Activated CD4-positive, alpha-beta T cell treated with anti-CD3 and anti-CD28 coated beads, Interleukin-2, amount 50 U/mL, for 4 hours (primary cell): ENCODE results near the gene ATP6V1E1.
"Not testable (repeated sequence)": the region's sequence is repeated elsewhere in the genome, so short reads cannot be mapped to it uniquely, and the experiment has no call there.

Experiments
- DNase-seq, 2 experiments: peaks; one replicate each; pipeline ENCODE4 v3.0.0-alpha.2; 2020

ATP6V1E1 gene

DNA sequence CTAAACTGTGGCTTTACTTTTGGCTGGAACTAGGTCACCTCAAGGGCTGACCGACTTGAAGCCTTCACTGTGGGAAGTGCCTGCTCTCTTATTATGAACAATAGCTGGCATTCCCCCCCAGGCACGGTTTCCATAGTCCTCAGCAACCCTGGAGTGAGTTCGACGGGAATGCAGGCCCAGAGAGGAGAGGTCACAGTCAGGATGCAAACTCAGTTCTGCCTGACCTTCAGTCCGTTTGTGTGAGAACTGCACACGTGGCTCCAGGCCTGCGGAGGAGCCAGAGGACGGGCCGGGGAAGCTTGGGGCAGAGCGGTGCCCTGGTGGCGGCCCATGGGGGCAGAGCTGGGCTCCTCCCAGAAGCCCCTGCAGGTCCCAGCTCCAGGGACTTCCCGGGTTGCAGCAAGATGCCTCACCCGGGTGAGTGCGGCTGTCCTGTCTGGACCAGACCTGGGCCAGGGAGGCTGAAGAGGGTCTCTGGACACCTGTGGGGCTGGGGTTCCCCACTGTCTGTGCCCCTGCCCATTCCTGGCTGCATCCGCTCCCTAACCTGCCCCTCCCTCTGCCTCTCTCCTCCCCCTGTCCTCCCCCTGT, 48.0 kb downstream of the ATP6V1E1 start:
- DNase-seq: no peak

DNA sequence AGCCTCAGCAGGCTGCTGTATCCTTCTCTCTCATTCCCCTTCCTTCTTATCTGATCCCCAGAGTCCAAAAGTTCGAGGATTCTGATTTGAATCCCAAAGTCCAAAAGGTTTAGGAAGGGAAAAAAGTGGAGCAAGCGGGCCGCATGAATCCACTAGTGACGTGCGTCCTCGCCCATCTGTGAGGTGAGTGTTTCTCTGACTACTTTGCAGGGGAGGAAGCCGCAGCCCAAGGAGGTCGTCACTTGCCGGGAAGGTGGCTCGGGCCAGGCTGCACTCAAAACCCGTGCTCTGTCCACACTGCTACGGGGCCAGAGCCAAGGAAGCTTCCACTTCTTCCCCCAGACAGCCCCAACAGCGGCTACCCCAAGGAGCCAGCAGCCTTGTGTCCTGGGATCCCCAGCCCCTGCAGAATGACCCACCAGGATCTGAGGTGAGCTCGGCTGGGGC, 49.0 kb downstream of the ATP6V1E1 start:
- DNase-seq: no peak

DNA sequence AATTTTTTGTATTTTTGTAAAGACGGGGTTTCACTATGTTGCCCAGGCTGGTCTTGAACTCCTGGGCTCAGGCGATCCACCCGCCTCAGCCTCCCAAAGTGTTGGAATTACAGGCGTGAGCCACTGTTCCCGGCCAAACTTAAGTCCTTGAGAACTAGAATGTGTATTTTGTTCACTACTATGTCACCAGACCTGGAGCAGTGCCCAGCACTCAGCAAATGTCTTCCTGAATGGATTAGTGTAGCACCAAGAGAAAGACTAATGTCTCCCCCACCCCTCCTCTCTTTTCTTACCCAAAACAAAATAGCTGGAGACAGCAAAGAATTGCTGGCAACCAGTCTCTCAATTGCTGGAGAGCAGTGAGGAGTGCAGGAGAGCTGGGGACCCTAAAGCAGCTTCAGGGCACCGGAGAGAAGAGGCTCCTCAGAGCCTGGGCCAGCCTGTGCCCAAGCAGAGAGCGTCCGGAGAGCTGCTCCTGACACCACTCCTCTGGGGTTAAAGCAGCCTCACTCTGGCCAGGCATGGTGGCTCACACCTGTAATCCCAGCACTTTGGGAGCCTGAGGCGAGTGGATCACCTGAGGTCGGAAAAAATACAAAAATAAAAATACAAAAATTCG, 50.3 kb downstream of the ATP6V1E1 start:
- DNase-seq: no peak

DNA sequence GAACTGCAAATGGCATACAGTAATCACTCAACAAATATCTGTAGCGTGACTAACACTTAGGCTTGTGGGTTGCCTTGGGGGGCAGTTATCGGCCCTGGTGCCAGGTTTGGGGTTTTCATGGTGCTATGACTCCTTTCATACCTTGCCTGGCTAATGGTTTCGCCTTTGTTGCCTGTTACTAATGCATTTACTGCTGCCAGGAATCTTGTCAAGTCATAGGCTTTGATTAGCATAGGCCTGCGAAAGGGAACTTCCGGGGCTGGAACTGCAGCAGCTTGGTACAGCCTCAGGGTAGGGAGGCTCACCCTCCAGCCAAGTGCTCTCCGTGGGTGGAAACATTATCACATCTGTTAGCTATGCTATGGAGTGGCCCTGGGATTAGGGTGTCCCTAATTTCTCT, 52.1 kb downstream of the ATP6V1E1 start:
- DNase-seq: no peak

- DNase-seq: no peak
Measured at GRCh38 chr22:17575681-17576080, 52.9 kb downstream of the ATP6V1E1 start.

- no peak for DNase-seq
Measured at GRCh38 chr22:17575151-17575550, 53.4 kb downstream of the ATP6V1E1 start.

DNA sequence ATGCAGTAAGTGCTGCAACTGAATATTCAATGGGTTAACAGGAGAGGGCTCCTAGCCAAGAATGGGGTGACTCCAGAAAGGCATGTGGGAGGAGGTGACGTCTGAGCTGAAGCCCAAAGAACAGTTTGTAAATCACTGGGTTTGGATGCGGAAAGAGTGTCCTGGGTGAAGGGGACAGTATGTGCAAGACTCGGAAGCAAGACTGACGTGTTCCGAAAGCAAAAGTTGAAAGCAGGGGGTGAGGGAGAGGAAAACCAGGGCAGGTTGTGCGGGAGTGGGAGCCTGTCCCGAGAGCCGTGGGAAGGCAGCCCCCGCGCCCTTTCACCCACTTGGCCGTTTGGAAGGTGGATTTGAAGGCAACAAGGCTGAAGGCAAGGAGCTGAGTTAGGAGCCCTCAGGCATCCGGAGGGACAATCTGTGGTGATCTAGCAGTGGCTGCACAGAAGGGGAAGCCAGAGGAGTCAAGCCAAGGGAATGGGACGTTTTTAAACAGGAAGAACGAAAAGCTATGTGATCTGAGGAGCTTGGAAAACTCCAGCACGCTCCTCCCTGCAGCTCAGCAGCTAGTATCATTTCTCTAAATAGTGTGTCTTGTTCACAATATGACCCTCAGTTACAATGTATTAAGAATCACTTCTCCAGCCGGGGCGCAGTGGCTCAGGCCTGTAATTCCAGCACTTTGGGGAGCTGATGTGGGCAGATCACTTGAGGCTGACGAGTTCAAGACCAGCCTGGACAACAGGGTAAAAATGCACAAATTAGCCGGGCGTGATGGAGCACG, 57.5 kb downstream of the ATP6V1E1 start:
- DNase-seq: no peak

- no peak for DNase-seq
Measured at GRCh38 chr22:17569971-17570511, 58.5 kb downstream of the ATP6V1E1 start.

DNA sequence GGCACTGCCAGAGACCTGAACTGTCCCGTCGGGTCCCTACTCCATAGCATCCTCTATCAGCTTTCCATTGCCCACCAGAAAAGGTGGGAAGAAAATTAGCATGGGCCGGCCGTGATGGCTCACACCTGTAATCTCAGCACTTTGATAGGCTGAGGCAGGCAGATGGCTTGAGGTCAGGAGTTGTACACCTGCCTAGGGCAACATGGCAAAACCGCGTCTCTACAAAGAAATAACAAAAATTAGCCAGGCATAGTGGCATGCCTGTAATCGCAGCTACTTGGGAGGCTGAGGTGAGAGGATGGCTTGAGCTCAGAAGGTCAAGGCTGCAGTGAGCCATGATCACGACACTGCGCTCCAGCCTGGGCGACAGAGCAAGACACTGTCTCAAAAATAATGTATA, 61.8 kb downstream of the ATP6V1E1 start:
- no peak for DNase-seq

DNA sequence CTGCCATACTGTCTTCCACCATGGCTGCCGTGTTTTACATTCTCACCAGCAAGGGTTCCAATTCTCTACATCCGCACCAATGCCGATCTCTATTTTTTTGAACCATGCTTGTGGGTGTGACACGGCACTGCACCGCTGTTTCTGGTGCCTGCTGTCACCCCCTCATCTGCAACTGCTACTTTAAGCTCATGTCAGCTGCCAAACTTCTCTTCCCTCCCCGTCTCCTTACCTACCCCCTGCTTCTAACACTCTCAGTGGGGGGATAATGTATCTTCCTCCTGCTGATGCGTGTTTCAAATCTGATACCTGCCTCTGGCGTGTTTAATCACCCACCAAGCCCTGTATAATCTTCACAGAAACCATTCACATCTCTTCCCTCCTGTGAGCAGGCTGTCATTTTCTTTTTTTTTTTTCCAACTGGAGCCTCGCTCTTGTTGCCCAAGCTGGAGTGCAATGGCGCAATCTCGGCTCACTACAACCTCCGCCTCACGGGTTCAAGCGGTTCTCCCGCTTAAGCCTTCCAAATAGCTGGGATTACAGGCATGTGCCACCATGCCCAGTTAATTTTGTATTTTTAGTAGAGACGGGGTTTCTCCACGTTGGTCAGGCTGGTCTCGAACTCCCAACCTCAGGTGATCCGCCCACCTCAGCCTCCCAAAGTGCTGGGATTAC, 62.4 kb downstream of the ATP6V1E1 start:
- DNase-seq: not testable (repeated sequence)

GRCh38 chr22:17563936-17564391, 64.6 kb downstream of the ATP6V1E1 start:
- DNase-seq: no peak

GRCh38 chr22:17562906-17563870, 65.4 kb downstream of the ATP6V1E1 start, which contains the start of gene SLC25A18:
TSS of gene SLC25A18 (plus strand) at chr22:17563498. CDS start at chr22:17579945, 16,447 bp downstream.
- DNase-seq: no peak

DNA sequence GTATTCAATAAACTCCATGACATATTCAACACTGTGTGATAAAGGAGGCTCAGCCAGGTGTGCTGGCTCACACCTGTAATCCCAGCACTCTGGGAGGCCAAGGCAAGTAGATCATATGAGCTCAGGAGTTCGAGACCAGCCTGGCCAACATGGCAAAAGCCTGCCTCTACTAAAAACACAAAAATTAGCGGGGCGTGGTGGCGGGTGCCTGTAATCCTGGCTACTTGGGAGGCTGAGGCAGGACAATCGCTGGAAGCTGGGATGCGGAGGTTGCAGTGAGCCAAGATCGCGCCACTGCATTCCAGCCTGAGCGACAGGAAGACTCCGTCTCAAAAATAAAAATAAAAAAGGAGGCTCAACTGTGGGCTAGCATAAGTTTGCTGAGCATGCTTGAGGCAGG, 69.4 kb downstream of the ATP6V1E1 start:
- no peak for DNase-seq

DNA sequence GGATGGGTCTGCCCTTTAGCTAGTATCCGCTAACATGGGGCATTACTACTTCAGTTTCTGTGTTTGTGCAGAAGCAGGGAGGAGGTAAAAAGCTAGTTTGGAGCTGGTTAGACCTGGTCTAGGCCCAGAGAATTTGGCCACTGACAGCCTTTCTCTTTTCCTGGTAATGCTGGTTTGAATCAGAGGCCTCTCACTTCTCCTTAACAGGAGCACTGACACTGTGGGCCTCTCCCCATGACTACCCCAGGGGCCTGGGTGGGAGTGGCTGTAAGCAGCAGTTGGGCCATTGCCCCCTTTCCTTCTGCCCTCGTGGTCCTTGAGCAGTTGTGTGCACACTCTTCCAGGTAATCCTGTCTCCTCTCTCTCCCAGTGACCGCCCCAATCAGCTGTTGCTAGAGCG, 73.7 kb downstream of the ATP6V1E1 start:
- no peak for DNase-seq

DNA sequence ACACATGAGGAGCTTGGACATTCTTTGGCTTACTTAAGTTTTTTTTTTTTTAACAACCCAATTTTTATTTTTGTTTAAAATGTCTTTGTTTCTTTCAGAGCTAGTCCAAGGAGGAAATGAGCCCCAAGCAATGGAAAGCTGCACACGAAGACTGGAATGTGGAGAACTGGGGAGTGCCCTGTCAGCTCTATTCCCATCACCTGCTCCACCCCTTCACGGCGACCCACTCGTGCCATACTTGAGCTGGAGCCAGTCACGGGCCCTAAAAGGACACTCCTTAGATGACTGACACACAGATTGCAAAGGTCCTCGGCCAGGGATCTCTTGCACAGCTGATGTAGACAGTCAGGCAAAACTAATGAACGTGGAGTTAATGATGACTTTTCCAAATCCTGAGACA, 75.8 kb downstream of the ATP6V1E1 start:
- no peak for DNase-seq

- no peak for DNase-seq
Measured at GRCh38 chr22:17549655-17550054, 78.9 kb downstream of the ATP6V1E1 start.

GRCh38 chr22:17549183-17549582, 79.4 kb downstream of the ATP6V1E1 start:
- no peak for DNase-seq

DNA sequence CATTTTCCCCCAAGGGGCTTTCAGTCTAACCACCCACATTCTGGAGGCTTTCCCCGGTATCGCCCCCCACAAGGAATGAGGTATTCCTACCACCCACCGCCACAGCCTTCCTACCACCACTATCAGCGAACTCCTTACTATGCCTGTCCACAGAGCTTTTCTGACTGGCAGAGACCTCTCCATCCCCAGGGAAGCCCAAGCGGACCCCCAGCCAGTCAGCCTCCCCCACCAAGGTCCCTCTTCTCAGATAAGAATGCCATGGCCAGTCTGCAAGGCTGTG, 79.9 kb downstream of the ATP6V1E1 start:
- no peak for DNase-seq

DNA sequence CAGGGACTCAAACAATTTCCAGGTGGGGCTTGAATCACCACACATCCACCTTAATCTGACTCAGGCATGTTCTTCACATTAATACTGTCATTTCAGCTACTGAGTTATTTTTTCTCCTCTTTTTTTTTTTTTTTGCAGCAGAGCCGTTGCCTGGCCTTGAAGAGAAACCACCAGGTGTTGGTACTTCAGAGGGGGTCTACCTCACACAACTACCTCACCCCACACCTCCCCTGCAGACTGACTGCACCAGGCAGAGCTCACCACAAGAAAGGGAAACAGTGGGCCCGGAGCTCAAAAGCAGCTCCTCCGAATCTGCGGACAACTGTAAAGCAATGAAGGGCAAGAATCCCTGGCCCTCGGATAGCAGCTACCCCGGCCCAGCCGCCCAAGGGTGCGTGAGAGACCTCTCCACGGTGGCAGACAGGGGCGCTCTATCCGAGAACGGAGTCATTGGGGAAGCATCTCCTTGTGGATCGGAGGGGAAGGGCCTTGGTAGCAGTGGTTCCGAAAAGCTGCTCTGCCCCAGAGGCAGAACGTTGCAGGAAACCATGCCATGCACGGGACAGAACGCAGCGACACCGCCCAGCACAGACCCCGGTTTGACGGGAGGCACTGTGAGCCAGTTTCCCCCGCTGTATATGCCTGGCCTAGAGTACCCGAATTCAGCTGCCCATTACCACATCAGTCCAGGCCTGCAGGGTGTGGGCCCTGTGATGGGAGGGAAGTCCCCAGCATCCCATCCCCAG, 80.4 kb downstream of the ATP6V1E1 start:
- no peak for DNase-seq

DNA sequence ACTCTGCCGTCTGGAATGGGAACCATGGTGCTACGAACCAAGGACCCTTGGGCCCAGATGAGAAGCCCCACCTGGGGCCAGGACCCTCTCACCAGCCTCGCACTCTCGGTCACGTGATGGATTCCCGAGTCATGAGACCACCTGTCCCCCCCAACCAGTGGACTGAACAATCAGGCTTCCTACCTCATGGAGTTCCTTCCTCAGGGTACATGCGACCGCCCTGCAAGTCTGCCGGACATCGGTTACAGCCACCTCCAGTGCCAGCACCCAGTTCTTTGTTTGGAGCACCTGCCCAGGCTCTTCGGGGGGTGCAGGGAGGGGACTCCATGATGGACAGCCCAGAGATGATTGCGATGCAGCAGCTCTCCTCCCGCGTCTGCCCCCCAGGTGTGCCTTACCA, 86.1 kb downstream of the ATP6V1E1 start:
- no peak for DNase-seq
